ENCODE data around the gene ORAI3.
A peak's percentile ranks its signal among the peaks of the same experiment; 100 is the strongest.

ORAI3 gene

GRCh38 chr16:30980434-30980833, 31.6 kb downstream of the ORAI3 start:
- TF ChIP-seq CTCF (IDR thresholded peaks at IDR 0.05; ENCODE audit: low read depth, low read length, missing control alignments), result no peak
- no peak for DNase-seq (ENCODE audit: low read depth)
- H3K4me3 ChIP-seq (ENCODE audit: low read depth, low read length), result no peak overlapping the region

GRCh38 chr16:30980959-30981358, 32.1 kb downstream of the ORAI3 start:
- DNase-seq (ENCODE audit: low read depth), result no peak
- H3K4me3 ChIP-seq (ENCODE audit: low read depth, low read length), result no peak overlapping the region
- no peak for TF ChIP-seq CTCF (IDR thresholded peaks at IDR 0.05; ENCODE audit: low read depth, low read length, missing control alignments)

- no peak overlapping the region for H3K4me3 ChIP-seq (ENCODE audit: low read depth, low read length)
- DNase-seq (ENCODE audit: low read depth), result no peak
- no peak for TF ChIP-seq CTCF (IDR thresholded peaks at IDR 0.05; ENCODE audit: low read depth, low read length, missing control alignments)
These were observed 33.9 kb downstream of the ORAI3 start for GRCh38 chr16:30982548-30983288.

GRCh38 chr16:30983289-30983889, 34.5 kb downstream of the ORAI3 start:
- DNase-seq (ENCODE audit: low read depth), result no peak
- no peak overlapping the region for H3K4me3 ChIP-seq (ENCODE audit: low read depth, low read length)
- TF ChIP-seq CTCF (IDR thresholded peaks at IDR 0.05; ENCODE audit: low read depth, low read length, missing control alignments), result no peak

GRCh38 chr16:30983898-30984610, 35.2 kb downstream of the ORAI3 start:
- H3K4me3 ChIP-seq (ENCODE audit: low read depth, low read length), result no peak overlapping the region
- no peak for TF ChIP-seq CTCF (IDR thresholded peaks at IDR 0.05; ENCODE audit: low read depth, low read length, missing control alignments)

GRCh38 chr16:30984669-30985400, 36.0 kb downstream of the ORAI3 start, which contains the start of gene HSD3B7:
HSD3B7 (plus strand) TSS chr16:30985207; CDS start chr16:30985659, 452 bp downstream.
- H3K4me3 ChIP-seq (ENCODE audit: low read depth, low read length), result no peak within 1 kb of the TSS
- no peak for DNase-seq (ENCODE audit: low read depth)
- peak; percentile 91 for TF ChIP-seq CTCF (IDR thresholded peaks at IDR 0.05; ENCODE audit: low read depth, low read length, missing control alignments)

More at GRCh38 chr16:30983898-30984610, 35.2 kb downstream of the ORAI3 start:
- no peak for DNase-seq (ENCODE audit: low read depth)

Data from GM12864 (cell line).